ENCODE measurements around the gene LCNL1. TPM values are rescaled to one million over a fixed set of nuclear protein-coding genes. Genes with fewer than 3 reads are reported as not detected.

Gene LCNL1
- total and polyA plus RNA-seq, 2 of the 13 experiments (the other 11 are each of a cell fraction or from before 2014, with no cell fraction given) = not detected

GRCh38 chr9:136943291-136944211 is 39.2 kb upstream of the LCNL1 start (continued):
- TF ChIP-seq ARID4A (CRISPR knock-in tag; IDR thresholded peaks at IDR 0.05; ENCODE audit: borderline replicate concordance) (0 out of 2 replicates have a peak, but pooled peaks have one; percentile 7), MYC (CRISPR knock-in tag; IDR thresholded peaks at IDR 0.05; ENCODE audit: borderline replicate concordance) (0 out of 2 replicates have a peak, but pooled peaks have one; percentile 24), ZNF446 (CRISPR knock-in tag; IDR thresholded peaks at IDR 0.05) (peak; percentile 80; the same call in 1 of the 2 replicates), KDM4B (CRISPR knock-in tag; IDR thresholded peaks at IDR 0.05) (no peak), NCOA5 (CRISPR knock-in tag; IDR thresholded peaks at IDR 0.05) (no peak), PPARG (CRISPR knock-in tag; conservative IDR thresholded peaks at IDR 0.05) (no peak), TRIM24 (CRISPR knock-in tag; IDR thresholded peaks at IDR 0.05) (no peak), ESRRA (CRISPR knock-in tag; IDR thresholded peaks at IDR 0.05; ENCODE audit: low read depth) (no peak)
- TF ChIP-seq, protein P1, sequence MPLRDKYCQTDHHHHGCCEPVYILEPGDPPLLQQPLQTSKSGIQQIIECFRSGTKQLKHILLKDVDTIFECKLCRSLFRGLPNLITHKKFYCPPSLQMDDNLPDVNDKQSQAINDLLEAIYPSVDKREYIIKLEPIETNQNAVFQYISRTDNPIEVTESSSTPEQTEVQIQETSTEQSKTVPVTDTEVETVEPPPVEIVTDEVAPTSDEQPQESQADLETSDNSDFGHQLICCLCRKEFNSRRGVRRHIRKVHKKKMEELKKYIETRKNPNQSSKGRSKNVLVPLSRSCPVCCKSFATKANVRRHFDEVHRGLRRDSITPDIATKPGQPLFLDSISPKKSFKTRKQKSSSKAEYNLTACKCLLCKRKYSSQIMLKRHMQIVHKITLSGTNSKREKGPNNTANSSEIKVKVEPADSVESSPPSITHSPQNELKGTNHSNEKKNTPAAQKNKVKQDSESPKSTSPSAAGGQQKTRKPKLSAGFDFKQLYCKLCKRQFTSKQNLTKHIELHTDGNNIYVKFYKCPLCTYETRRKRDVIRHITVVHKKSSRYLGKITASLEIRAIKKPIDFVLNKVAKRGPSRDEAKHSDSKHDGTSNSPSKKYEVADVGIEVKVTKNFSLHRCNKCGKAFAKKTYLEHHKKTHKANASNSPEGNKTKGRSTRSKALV (CRISPR knock-in tag; IDR thresholded peaks at IDR 0.05) = peak; percentile 8; the same call in 1 of the 2 replicates
- TF ChIP-seq, protein P2, sequence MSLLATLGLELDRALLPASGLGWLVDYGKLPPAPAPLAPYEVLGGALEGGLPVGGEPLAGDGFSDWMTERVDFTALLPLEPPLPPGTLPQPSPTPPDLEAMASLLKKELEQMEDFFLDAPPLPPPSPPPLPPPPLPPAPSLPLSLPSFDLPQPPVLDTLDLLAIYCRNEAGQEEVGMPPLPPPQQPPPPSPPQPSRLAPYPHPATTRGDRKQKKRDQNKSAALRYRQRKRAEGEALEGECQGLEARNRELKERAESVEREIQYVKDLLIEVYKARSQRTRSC (CRISPR knock-in tag; IDR thresholded peaks at IDR 0.05; ENCODE audit: low read depth) = 0 out of 2 replicates have a peak, but pooled peaks have one; percentile 13
- TF ChIP-seq, protein P3, sequence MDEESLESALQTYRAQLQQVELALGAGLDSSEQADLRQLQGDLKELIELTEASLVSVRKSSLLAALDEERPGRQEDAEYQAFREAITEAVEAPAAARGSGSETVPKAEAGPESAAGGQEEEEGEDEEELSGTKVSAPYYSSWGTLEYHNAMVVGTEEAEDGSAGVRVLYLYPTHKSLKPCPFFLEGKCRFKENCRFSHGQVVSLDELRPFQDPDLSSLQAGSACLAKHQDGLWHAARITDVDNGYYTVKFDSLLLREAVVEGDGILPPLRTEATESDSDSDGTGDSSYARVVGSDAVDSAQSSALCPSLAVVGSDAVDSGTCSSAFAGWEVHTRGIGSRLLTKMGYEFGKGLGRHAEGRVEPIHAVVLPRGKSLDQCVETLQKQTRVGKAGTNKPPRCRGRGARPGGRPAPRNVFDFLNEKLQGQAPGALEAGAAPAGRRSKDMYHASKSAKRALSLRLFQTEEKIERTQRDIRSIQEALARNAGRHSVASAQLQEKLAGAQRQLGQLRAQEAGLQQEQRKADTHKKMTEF (CRISPR knock-in tag; IDR thresholded peaks at IDR 0.05) = peak; percentile 33; the same call in 1 of the 2 replicates
